Fibroblast of gingiva (primary cell): ENCODE results near the gene CRTAP.
"Not testable (repeated sequence)": the region's sequence is repeated elsewhere in the genome, so short reads cannot be mapped to it uniquely, and the experiment has no call there.

Experiments
- DNase-seq: peaks from one replicate; pipeline ENCODE4 v3.0.0-alpha.2; 2011; ENCODE audit warnings: low read depth

CRTAP gene

DNA sequence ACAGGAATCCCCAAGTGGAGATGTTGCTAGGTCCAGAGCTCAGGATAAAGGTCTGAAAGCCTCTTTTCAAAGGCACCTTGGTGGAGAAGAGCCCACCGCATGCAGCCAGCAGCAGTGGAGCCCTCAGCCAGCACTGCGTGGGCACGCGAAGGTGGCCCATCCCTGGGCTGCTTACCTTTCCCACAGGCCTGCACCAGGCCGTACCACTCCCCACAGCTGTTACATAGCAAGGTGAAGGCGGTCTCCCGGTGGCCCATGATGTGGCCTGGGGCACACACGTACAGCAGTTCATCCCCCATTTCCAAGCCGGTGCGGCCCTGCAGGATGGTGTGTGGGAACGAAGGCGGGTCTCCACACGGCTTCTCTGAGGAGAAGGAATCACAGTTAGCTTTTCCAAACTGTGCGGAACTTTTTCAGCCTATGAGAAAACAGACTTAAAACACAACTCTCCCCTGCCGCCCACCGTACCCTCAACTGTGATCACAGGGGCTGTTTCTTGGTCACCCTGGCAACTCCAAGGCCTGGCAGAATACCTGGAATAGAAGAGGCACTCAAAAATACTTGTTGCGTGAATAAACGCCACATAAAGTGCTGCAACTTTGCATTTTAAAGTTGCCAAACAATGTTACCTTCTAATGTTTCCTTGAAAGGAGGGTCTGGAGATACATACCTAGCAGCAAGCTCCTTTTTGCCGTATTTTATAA is 61.0 kb downstream of the CRTAP start:
- DNase-seq: no peak

- DNase-seq: no peak
Measured at GRCh38 chr3:33179132-33179531, 65.3 kb downstream of the CRTAP start.

DNA sequence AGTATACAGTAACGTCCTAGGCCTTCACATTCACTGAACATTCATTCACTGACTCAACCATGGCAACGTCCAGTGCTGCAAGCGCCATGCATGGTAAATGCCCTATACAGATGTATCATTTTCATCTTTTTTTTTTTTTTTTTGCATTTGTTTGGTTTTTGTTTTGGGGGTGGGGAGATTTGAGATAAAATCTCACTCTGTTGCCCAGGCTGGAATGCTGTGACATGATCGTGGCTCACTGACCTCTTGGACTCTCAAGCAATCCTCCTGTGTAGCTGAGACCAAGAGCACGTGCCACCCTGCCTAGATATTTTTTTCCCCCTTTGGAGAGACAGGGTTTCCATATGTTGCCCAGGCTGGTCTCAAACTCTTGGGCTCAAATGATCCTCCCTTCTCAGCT is 67.4 kb downstream of the CRTAP start:
- no peak for DNase-seq

GRCh38 chr3:33181641-33182040 is 67.8 kb downstream of the CRTAP start:
- DNase-seq: not testable (repeated sequence)

DNA sequence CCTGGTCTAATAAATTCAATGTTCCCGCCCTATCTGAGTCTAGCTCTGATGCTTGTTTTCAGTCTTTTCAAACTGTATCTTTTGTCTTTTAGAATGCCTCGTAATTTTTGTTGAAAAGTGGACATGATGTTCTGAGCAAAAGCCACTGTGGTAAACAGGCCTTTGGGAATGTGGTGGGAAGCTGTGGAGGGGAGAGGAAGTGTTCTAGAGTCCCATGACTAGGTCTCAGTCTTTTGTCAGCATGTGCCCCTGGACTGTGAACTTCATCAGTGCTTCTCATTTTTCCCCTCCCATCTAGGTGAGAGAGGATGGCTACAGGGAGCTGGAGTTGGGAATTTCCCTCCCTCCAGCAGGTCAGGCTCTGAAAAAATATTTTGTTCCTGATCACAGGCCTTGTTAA is 71.0 kb downstream of the CRTAP start:
- DNase-seq: no peak

DNA sequence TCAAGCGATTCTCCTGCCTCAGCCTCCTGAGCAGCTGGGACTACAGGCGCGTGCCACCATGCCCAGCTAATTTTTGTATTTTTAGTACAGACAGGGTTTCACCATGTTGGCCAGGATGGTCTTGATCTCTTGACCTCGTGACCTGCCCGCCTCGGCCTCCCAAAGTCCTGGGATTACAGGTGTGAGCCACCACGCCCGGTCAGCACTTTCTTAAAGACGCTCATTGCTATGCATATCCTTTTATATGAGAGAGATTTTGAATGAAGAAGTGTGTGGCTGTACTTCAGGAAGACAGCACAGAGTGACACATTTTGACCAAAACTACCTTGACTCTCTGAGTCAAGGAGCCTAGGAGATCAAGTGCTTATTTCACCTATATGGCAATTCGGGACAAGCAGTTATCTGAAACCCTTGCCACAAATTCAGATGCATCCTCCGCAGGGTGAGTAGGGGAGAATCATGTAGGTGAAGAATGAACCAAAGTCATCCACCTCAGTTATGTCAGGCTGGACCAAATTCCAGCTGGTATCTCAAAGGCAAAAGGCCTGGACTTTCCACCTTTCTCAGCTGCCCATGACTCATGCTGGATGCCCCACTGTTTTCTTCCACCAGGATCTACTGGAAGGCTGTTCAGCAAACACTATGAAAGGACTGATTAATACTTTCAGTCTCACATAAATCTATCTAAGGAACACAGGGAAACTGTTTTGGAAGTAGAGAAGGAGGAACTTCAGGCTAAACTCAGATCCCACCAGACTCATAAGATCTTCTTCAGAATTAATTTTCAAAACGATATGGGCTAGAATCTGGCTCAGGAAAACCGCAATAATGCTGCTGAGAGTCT is 72.9 kb downstream of the CRTAP start:
- no peak for DNase-seq

DNA sequence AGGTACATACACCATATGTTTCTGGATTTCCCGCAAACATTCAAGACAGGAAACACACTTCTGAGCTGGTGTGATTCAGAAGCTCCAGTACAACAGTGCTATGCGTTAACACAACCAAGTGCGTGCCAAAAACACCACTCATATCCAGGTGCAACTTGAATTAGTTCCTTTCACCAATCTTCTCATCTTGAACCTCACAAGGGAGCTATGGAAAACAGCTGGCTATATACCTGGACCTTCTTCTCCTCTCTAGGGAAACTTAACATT is 73.5 kb downstream of the CRTAP start:
- DNase-seq: no peak

DNA sequence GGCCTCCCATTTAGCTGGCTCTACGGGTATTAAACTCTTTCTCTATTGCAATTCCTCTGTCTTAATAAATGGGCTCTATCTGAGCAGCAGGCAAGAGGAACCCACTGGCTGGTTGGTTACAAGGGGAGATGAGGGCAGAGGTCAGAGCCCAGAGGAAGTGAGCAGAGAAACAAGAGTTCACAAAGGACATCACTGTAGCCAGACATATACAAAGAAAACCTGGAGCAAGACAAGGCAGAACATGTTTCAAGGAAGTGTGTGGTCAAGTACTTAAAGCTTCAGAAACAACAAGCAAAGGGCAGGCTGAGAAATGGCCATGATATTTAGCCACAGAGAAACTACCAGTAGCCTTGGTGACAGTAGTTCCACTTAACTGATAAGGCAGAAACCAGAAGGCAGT is 80.5 kb downstream of the CRTAP start:
- no peak for DNase-seq

- DNase-seq: no peak
Measured at GRCh38 chr3:33196538-33196937, 82.7 kb downstream of the CRTAP start.
